T-helper 17 cell (primary cell): Measurements from ENCODE around the gene WNT1. TPM values are rescaled to one million over a fixed set of nuclear protein-coding genes. Genes with fewer than 3 reads are reported as not detected.
A peak's percentile ranks its signal among the peaks of the same experiment; 100 is the strongest.

Source experiments
- ATAC-seq: fragments of 150-1000 bp; cut with Tn5 transposase; 2 replicates; pipeline ENCODE4 v1.10.0; 2021; ENCODE audit warnings: mild to moderate bottlenecking, moderate library complexity
- DNase-seq, 3 donors: peaks; one replicate each; pipeline versions ENCODE4 v3.0.0 to v3.0.0-alpha.2; 2020 to 2021
- H3K9me3 ChIP-seq: one replicate; pipeline ENCODE4 v1.7.0; 2013; ENCODE audit warnings: low read length, mild to moderate bottlenecking; ENCODE audit not compliant: control insufficient read depth, poor library complexity, severe bottlenecking
- H3K27ac Mint-ChIP-seq: one replicate; pipeline ENCODE4 v1.8.0; 2022; ENCODE audit warnings: mild to moderate bottlenecking, moderate library complexity, mixed read lengths
- H3K27me3 Mint-ChIP-seq: one replicate; pipeline ENCODE4 v1.8.0; 2022; ENCODE audit warnings: mixed read lengths
- H3K36me3 Mint-ChIP-seq: one replicate; pipeline ENCODE4 v1.8.0; 2022; ENCODE audit warnings: low read depth, mixed read lengths
- H3K4me1 Mint-ChIP-seq: one replicate; pipeline ENCODE4 v1.8.0; 2022; ENCODE audit warnings: mild to moderate bottlenecking, mixed read lengths
- H3K4me3 Mint-ChIP-seq: one replicate; pipeline ENCODE4 v1.8.0; 2022; ENCODE audit warnings: mild to moderate bottlenecking, moderate library complexity, mixed read lengths
- total RNA-seq, 4 donors: library from RNA in 2 of 4; stranded (reverse) in 2 of 4; gene quantifications; one replicate each; pipeline ENCODE4 v1.2.3 and lab custom pipeline; 2022 to 2026

The WNT1 gene
- total RNA-seq, 2 donors from 2014 or later: 2.2 to 2.3 TPM

- ATAC-seq (no peak), DNase-seq (no peak)
- H3K36me3 Mint-ChIP-seq: peaks cover 12% of the 10 kb centered on the region
- no peaks in the 10 kb centered on the region for H3K9me3 ChIP-seq
- no peak overlapping the region for H3K27ac Mint-ChIP-seq
- H3K4me1 Mint-ChIP-seq: peaks cover 21% of the 10 kb centered on the region
- no peak overlapping the region for H3K4me3 Mint-ChIP-seq
- no peaks in the 10 kb centered on the region for H3K27me3 Mint-ChIP-seq
Measured at GRCh38 chr12:49012739-49013138, 34.6 kb downstream of the WNT1 start.

GRCh38 chr12:49013428-49013827, 35.3 kb downstream of the WNT1 start:
- peaks cover 27% of the 10 kb centered on the region for H3K4me1 Mint-ChIP-seq
- no peaks in the 10 kb centered on the region for H3K27me3 Mint-ChIP-seq
- no peak for DNase-seq
- ATAC-seq: no peak
- H3K9me3 ChIP-seq: no peaks in the 10 kb centered on the region
- H3K4me3 Mint-ChIP-seq: no peak overlapping the region
- no peak overlapping the region for H3K27ac Mint-ChIP-seq
- peaks cover 12% of the 10 kb centered on the region for H3K36me3 Mint-ChIP-seq

GRCh38 chr12:49014547-49014946, 36.4 kb downstream of the WNT1 start:
- H3K4me3 Mint-ChIP-seq: no peak overlapping the region
- H3K27ac Mint-ChIP-seq: no peak overlapping the region
- peaks cover 12% of the 10 kb centered on the region for H3K36me3 Mint-ChIP-seq
- H3K27me3 Mint-ChIP-seq: no peaks in the 10 kb centered on the region
- DNase-seq (no peak), ATAC-seq (no peak)
- H3K9me3 ChIP-seq: no peaks in the 10 kb centered on the region
- H3K4me1 Mint-ChIP-seq: peaks cover 33% of the 10 kb centered on the region

- no peaks in the 10 kb centered on the region for H3K9me3 ChIP-seq
- no peak overlapping the region for H3K27ac Mint-ChIP-seq
- H3K36me3 Mint-ChIP-seq: peaks cover 10% of the 10 kb centered on the region
- H3K27me3 Mint-ChIP-seq: no peaks in the 10 kb centered on the region
- peaks cover 36% of the 10 kb centered on the region for H3K4me1 Mint-ChIP-seq
- ATAC-seq: no peak
- no peak overlapping the region for H3K4me3 Mint-ChIP-seq
- DNase-seq: no peak
Measured at GRCh38 chr12:49015196-49015595, 37.1 kb downstream of the WNT1 start.

GRCh38 chr12:49017891-49018260, 39.8 kb downstream of the WNT1 start:
- Mint-ChIP-seq H3K36me3 (peaks cover 16% of the 10 kb centered on the region), H3K27ac (peak overlapping the region; percentile 99), H3K4me3 (peak overlapping the region; percentile 92), H3K27me3 (no peaks in the 10 kb centered on the region), H3K4me1 (peaks cover 36% of the 10 kb centered on the region)
- no peak for ATAC-seq
- DNase-seq: no peak
- no peaks in the 10 kb centered on the region for H3K9me3 ChIP-seq

- peak within 1 kb of the TSS; percentile 92 for H3K4me3 Mint-ChIP-seq
- no peaks in the 10 kb centered on the region for H3K9me3 ChIP-seq
- H3K36me3 Mint-ChIP-seq: peaks cover 16% of the 10 kb centered on the region
- DNase-seq (peak; percentile 92 to 97 (median 96)), ATAC-seq (peak; percentile 92)
- H3K4me1 Mint-ChIP-seq: peaks cover 36% of the 10 kb centered on the region
- peak within 1 kb of the TSS; percentile 99 for H3K27ac Mint-ChIP-seq
- no peaks in the 10 kb centered on the region for H3K27me3 Mint-ChIP-seq
Measured at GRCh38 chr12:49018261-49019119, 40.4 kb downstream of the WNT1 start, which contains the start of gene PRKAG1. Gene PRKAG1, minus strand, starts transcription at chr12:49018776. Its CDS starts 36 bp downstream, at chr12:49018740.

GRCh38 chr12:49019120-49019430, 41.0 kb downstream of the WNT1 start:
- DNase-seq (no peak), ATAC-seq (peak; percentile 39)
- peak overlapping the region; percentile 92 for H3K4me3 Mint-ChIP-seq
- peaks cover 36% of the 10 kb centered on the region for H3K4me1 Mint-ChIP-seq
- H3K9me3 ChIP-seq: no peaks in the 10 kb centered on the region
- peak overlapping the region; percentile 99 for H3K27ac Mint-ChIP-seq
- H3K27me3 Mint-ChIP-seq: no peaks in the 10 kb centered on the region
- H3K36me3 Mint-ChIP-seq: peaks cover 16% of the 10 kb centered on the region

- H3K27me3 Mint-ChIP-seq: no peaks in the 10 kb centered on the region
- no peak for ATAC-seq
- H3K4me1 Mint-ChIP-seq: peaks cover 32% of the 10 kb centered on the region
- no peaks in the 10 kb centered on the region for H3K9me3 ChIP-seq
- peak in 1 of 3 donors; percentile 36 for DNase-seq
- peak overlapping the region; percentile 99 for H3K27ac Mint-ChIP-seq
- H3K36me3 Mint-ChIP-seq: peaks cover 16% of the 10 kb centered on the region
- H3K4me3 Mint-ChIP-seq: peak overlapping the region; percentile 49
Measured at GRCh38 chr12:49019443-49020324, 41.6 kb downstream of the WNT1 start.

GRCh38 chr12:49020441-49020840, 42.3 kb downstream of the WNT1 start:
- Mint-ChIP-seq H3K27me3 (no peaks in the 10 kb centered on the region), H3K36me3 (peaks cover 16% of the 10 kb centered on the region), H3K27ac (peak overlapping the region; percentile 99), H3K4me3 (no peak overlapping the region), H3K4me1 (peaks cover 28% of the 10 kb centered on the region)
- no peak for ATAC-seq
- no peak for DNase-seq
- no peaks in the 10 kb centered on the region for H3K9me3 ChIP-seq

GRCh38 chr12:49021292-49021915, 43.3 kb downstream of the WNT1 start:
- H3K9me3 ChIP-seq: no peaks in the 10 kb centered on the region
- Mint-ChIP-seq H3K4me1 (peaks cover 21% of the 10 kb centered on the region), H3K4me3 (no peak overlapping the region), H3K27ac (peak overlapping the region; percentile 91), H3K36me3 (peaks cover 13% of the 10 kb centered on the region), H3K27me3 (no peaks in the 10 kb centered on the region)
- DNase-seq: no peak
- ATAC-seq: no peak

GRCh38 chr12:49022558-49023178, 44.5 kb downstream of the WNT1 start:
- peak overlapping the region; percentile 91 for H3K27ac Mint-ChIP-seq
- ATAC-seq (no peak), DNase-seq (no peak)
- H3K4me3 Mint-ChIP-seq: no peak overlapping the region
- H3K27me3 Mint-ChIP-seq: no peaks in the 10 kb centered on the region
- H3K9me3 ChIP-seq: no peaks in the 10 kb centered on the region
- H3K36me3 Mint-ChIP-seq: peaks cover 10% of the 10 kb centered on the region
- peaks cover 16% of the 10 kb centered on the region for H3K4me1 Mint-ChIP-seq

- no peak for ATAC-seq
- no peaks in the 10 kb centered on the region for H3K9me3 ChIP-seq
- Mint-ChIP-seq H3K36me3 (peaks cover 13% of the 10 kb centered on the region), H3K4me3 (no peak overlapping the region), H3K27me3 (no peaks in the 10 kb centered on the region), H3K27ac (peak overlapping the region; percentile 91), H3K4me1 (peaks cover 9% of the 10 kb centered on the region)
- DNase-seq: no peak
Measured at GRCh38 chr12:49023812-49024211, 45.7 kb downstream of the WNT1 start.

- H3K27me3 Mint-ChIP-seq: no peaks in the 10 kb centered on the region
- peaks cover 13% of the 10 kb centered on the region for H3K36me3 Mint-ChIP-seq
- no peaks in the 10 kb centered on the region for H3K9me3 ChIP-seq
- H3K27ac Mint-ChIP-seq: peak overlapping the region; percentile 83
- no peak for ATAC-seq
- DNase-seq: no peak
- peaks cover 3% of the 10 kb centered on the region for H3K4me1 Mint-ChIP-seq
- no peak overlapping the region for H3K4me3 Mint-ChIP-seq
Measured at GRCh38 chr12:49024543-49024942, 46.4 kb downstream of the WNT1 start.
